Measurements from ENCODE around the gene FAM156A. TPM values are rescaled to one million over a fixed set of nuclear protein-coding genes. Genes with fewer than 3 reads are reported as not detected.
A peak's percentile ranks its signal among the peaks of the same experiment; 100 is the strongest.
"Not testable (repeated sequence)": the region's sequence is repeated elsewhere in the genome, so short reads cannot be mapped to it uniquely, and the experiment has no call there.

FAM156A gene
- total RNA-seq, 1 donor from 2014 or later: 23.3 TPM

GRCh38 chrX:52990011-52990631 lies 31.8 kb upstream of the FAM156A start:
- peak; percentile 53 for TF ChIP-seq CTCF (IDR thresholded peaks at IDR 0.05)
- DNase-seq: peak; percentile 66
- H3K9me3 ChIP-seq; intact Hi-C loops (cut with DNase I); H3K36me3 ChIP-seq; H3K27me3 ChIP-seq; H3K4me3 ChIP-seq: not testable (repeated sequence)
- Histone ChIP-seq H3K27ac (peak overlapping the region; percentile 24), H3K4me1 (peaks cover 12% of the 10 kb centered on the region)
- ATAC-seq: peak; percentile 92

- Histone ChIP-seq H3K9me3 (no peaks in the 10 kb centered on the region), H3K4me1 (peaks cover 12% of the 10 kb centered on the region), H3K4me3 (no peak overlapping the region), H3K27me3 (no peaks in the 10 kb centered on the region), H3K36me3 (no peaks in the 10 kb centered on the region), H3K27ac (peak overlapping the region; percentile 24)
- no peak for TF ChIP-seq CTCF (IDR thresholded peaks at IDR 0.05)
- ATAC-seq (no peak), DNase-seq (no peak)
- intact Hi-C loops (cut with DNase I): no loop called here
These were observed 30.9 kb upstream of the FAM156A start for GRCh38 chrX:52988985-52989917.

- Histone ChIP-seq H3K9me3 (no peaks in the 10 kb centered on the region), H3K36me3 (no peaks in the 10 kb centered on the region), H3K27ac (peak overlapping the region; percentile 11), H3K4me3 (no peak overlapping the region), H3K4me1 (no peaks in the 10 kb centered on the region), H3K27me3 (no peaks in the 10 kb centered on the region)
- TF ChIP-seq CTCF (IDR thresholded peaks at IDR 0.05): no peak
- intact Hi-C loops (cut with DNase I): no loop called here
- DNase-seq: no peak
- ATAC-seq: no peak
These were observed 25.1 kb upstream of the FAM156A start for GRCh38 chrX:52983321-52984000.

GRCh38 chrX:52979993-52980392 lies 21.7 kb upstream of the FAM156A start:
- Histone ChIP-seq H3K27me3 (no peaks in the 10 kb centered on the region), H3K9me3 (no peaks in the 10 kb centered on the region), H3K4me1 (no peaks in the 10 kb centered on the region), H3K36me3 (no peaks in the 10 kb centered on the region), H3K27ac (peak overlapping the region; percentile 63), H3K4me3 (no peak overlapping the region)
- DNase-seq (no peak), ATAC-seq (no peak)
- TF ChIP-seq CTCF (IDR thresholded peaks at IDR 0.05): no peak
- intact Hi-C loops (cut with DNase I): no loop called here

- no peaks in the 10 kb centered on the region for H3K36me3 ChIP-seq
- H3K4me1 ChIP-seq: no peaks in the 10 kb centered on the region
- no peak overlapping the region for H3K4me3 ChIP-seq
- no peak for DNase-seq
- TF ChIP-seq CTCF (IDR thresholded peaks at IDR 0.05): no peak
- no peaks in the 10 kb centered on the region for H3K9me3 ChIP-seq
- no peak for ATAC-seq
- no peaks in the 10 kb centered on the region for H3K27me3 ChIP-seq
- peak overlapping the region; percentile 63 for H3K27ac ChIP-seq
- intact Hi-C loops (cut with DNase I): no loop called here
These were observed 21.2 kb upstream of the FAM156A start for GRCh38 chrX:52979568-52979967.
